DND-41 (cell line): Measurements from ENCODE around the gene KIF26A.

Source experiments
- ATAC-seq: fragments of 200-7000 bp; cut with Tn5 transposase; 3 replicates; pipeline ENCODE4 v1.9.1; 2021; ENCODE audit warnings: low read depth; ENCODE audit not compliant: insufficient read depth
- DNase-seq: peaks from one replicate; pipeline ENCODE4 v3.0.0-alpha.2; 2020
- H2AFZ ChIP-seq: 2 replicates; pipeline ENCODE4 v1.6.0; 2012; ENCODE audit warnings: low read depth, low read length
- H3K27ac ChIP-seq: 2 replicates; pipeline ENCODE4 v1.5.1; 2012; ENCODE audit warnings: low read length, inconsistent platforms
- H3K27me3 ChIP-seq: fragments of 200-600 bp; sonication (generic); 2 replicates; pipeline ENCODE4 v1.6.0; 2012; ENCODE audit warnings: low read length, mild to moderate bottlenecking, inconsistent platforms; ENCODE audit not compliant: insufficient read depth, poor library complexity
- H3K36me3 ChIP-seq: 2 replicates; pipeline ENCODE4 v1.5.1; 2012; ENCODE audit warnings: low read length, inconsistent platforms; ENCODE audit not compliant: insufficient read depth
- H3K4me1 ChIP-seq: 2 replicates; pipeline ENCODE4 v1.5.1; 2012; ENCODE audit warnings: mild to moderate bottlenecking, low read length; ENCODE audit not compliant: insufficient read depth
- H3K4me2 ChIP-seq: 2 replicates; pipeline ENCODE4 v1.6.0; 2012; ENCODE audit warnings: mild to moderate bottlenecking, moderate library complexity, low read length, inconsistent platforms; ENCODE audit not compliant: insufficient read depth
- H3K4me3 ChIP-seq, 2 experiments: fragments of 200-600 bp in 1 of 2; shearing (Covaris generic) in 1 of 2; 2 replicates each; pipeline ENCODE4 v1.5.1; 2012 to 2016; ENCODE audit warnings: inconsistent platforms in 2 of 2, low read length in 2 of 2, mild to moderate bottlenecking in 2 of 2, low read depth in 1 of 2, moderate library complexity in 1 of 2
- H3K79me2 ChIP-seq: 2 replicates; pipeline ENCODE4 v1.6.0; 2012; ENCODE audit warnings: low read length, inconsistent platforms; ENCODE audit not compliant: insufficient read depth
- H3K9ac ChIP-seq: 2 replicates; pipeline ENCODE4 v1.6.0; 2012; ENCODE audit warnings: low read depth, mild to moderate bottlenecking, inconsistent platforms, low read length, moderate library complexity
- H3K9me3 ChIP-seq: 2 replicates; pipeline ENCODE4 v1.5.1; 2012; ENCODE audit warnings: low read length, moderate library complexity, mild to moderate bottlenecking, inconsistent platforms; ENCODE audit not compliant: insufficient read depth, severe bottlenecking
- H4K20me1 ChIP-seq: 2 replicates; pipeline ENCODE4 v1.6.0; 2012; ENCODE audit warnings: low read length; ENCODE audit not compliant: insufficient read depth
- CTCF ChIP-seq: IDR thresholded peaks from 2 replicates; pipeline ENCODE4 v1.5.1; 2012; ENCODE audit warnings: borderline replicate concordance, low read length, moderate library complexity, mild to moderate bottlenecking; ENCODE audit not compliant: poor library complexity, severe bottlenecking; ENCODE audit errors: extremely low read depth
- EZH2 ChIP-seq: IDR thresholded peaks from 3 replicates; pipeline ENCODE4 v1.6.1; 2012; ENCODE audit warnings: borderline replicate concordance, low read depth, mild to moderate bottlenecking, moderate library complexity, low read length, inconsistent platforms; ENCODE audit not compliant: severe bottlenecking

The KIF26A gene

GRCh38 chr14:104149278-104149595 is 10.8 kb downstream of the KIF26A start:
- Histone ChIP-seq H3K9me3 (no peaks in the 10 kb centered on the region), H3K27ac (no peak overlapping the region), H2AFZ (no peak overlapping the region), H3K4me1 (no peaks in the 10 kb centered on the region), H3K36me3 (no peaks in the 10 kb centered on the region), H3K27me3 (no peaks in the 10 kb centered on the region), H3K9ac (no peak overlapping the region), H4K20me1 (0 out of 2 replicates have a peak, but pooled peaks cover 2% of the 10 kb centered on the region), H3K4me2 (no peak overlapping the region), H3K4me3 (no peak overlapping the region), H3K79me2 (no peaks in the 10 kb centered on the region)
- DNase-seq = no peak
- TF ChIP-seq EZH2 (no peak), CTCF (no peak)
- ATAC-seq = no peak

GRCh38 chr14:104149617-104150135 is 11.3 kb downstream of the KIF26A start:
- Histone ChIP-seq H3K4me1 (no peaks in the 10 kb centered on the region), H3K79me2 (no peaks in the 10 kb centered on the region), H2AFZ (no peak overlapping the region), H3K9ac (no peak overlapping the region), H3K36me3 (no peaks in the 10 kb centered on the region), H3K27me3 (no peaks in the 10 kb centered on the region), H3K27ac (no peak overlapping the region), H3K4me2 (no peak overlapping the region), H3K9me3 (no peaks in the 10 kb centered on the region), H4K20me1 (0 out of 2 replicates have a peak, but pooled peaks cover 2% of the 10 kb centered on the region), H3K4me3 (no peak overlapping the region)
- DNase-seq (no peak), ATAC-seq (no peak)
- TF ChIP-seq CTCF (no peak), EZH2 (no peak)

DNA sequence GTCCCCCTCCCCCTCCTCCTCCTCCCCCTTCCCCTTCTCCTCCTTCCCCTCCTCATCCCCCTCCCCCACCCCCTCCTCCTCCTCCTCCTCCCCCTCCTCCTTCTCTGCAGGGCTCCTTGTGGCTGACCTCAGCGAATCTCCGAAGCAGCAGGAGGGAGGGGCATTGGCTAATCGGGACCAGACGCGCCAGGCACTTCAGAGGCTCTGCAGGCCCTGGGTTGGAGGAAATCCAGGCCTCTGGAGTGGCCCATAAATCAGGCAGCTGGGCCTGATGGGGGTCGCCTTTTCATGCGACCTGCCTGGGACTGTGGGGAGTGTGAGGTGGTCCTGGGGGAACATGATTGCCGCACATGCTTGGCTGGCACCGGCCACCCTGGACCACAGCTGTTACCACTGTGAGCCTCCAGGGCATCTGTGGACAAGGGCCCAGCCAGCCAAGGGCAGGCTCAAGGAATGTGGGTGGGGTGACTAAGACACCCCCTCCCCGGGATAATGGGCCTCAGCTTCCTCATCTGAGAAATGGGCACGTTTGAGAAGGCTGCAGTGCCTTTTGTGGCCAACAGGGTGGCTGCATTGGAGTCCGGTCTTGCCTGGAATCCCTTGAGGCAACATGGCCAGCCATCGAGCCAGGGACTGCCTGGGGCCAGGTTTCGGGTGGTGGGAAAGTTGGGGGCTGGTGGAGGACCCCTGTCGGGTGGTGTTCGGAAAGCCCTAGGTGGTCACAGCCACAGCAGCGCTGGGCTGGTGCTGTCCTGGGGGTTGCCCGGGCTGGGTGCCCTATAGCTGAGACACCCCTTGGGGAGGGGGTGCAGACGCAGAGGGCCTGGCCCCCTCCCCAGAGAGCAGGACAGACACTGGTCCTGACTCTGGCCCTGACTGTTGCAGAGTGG is 12.0 kb downstream of the KIF26A start:
- Histone ChIP-seq H3K36me3 (no peaks in the 10 kb centered on the region), H2AFZ (no peak overlapping the region), H3K4me2 (no peak overlapping the region), H4K20me1 (0 out of 2 replicates have a peak, but pooled peaks cover 2% of the 10 kb centered on the region), H3K79me2 (no peaks in the 10 kb centered on the region), H3K27me3 (no peaks in the 10 kb centered on the region), H3K27ac (no peak overlapping the region), H3K4me1 (no peaks in the 10 kb centered on the region), H3K4me3 (no peak overlapping the region), H3K9me3 (no peaks in the 10 kb centered on the region), H3K9ac (no peak overlapping the region)
- ATAC-seq = no peak
- DNase-seq = no peak
- TF ChIP-seq EZH2 (no peak), CTCF (peak; percentile 41)
